GM12878 (cell line): Measurements from ENCODE around the gene SPOP. TPM values are rescaled to one million over a fixed set of nuclear protein-coding genes. Genes with fewer than 3 reads are reported as not detected.

Experiments used
- ATAC-seq: fragments of 200-7000 bp; cut with Tn5 transposase; 3 replicates; pipeline ENCODE4 v1.9.1; 2020; ENCODE audit warnings: mild to moderate bottlenecking, moderate library complexity
- BruUV-seq: library from RNA; stranded (reverse); fragments of 400-500 nt; replicated peaks from 2 replicates; lab custom pipeline; 2021; lab: Mats Ljungman, UMichigan
- CTCF ChIA-PET: fragments of 300-600 bp; sonication (Branson Sonifier 250); formaldehyde crosslinking; extraction: SDS; loops from one replicate; lab custom pipeline; 2021; ENCODE audit warnings: inconsistent platforms; lab: Yijun Ruan, JAX
- POLR2A ChIA-PET: fragments of 350-600 bp; formaldehyde crosslinking; extraction: SDS; loops from one replicate; lab custom pipeline; 2021; ENCODE audit warnings: inconsistent platforms; lab: Charles Lee
- RAD21 ChIA-PET: fragments of 300-600 bp; sonication (Branson Sonifier 250); formaldehyde crosslinking; loops from one replicate; lab custom pipeline; 2023; ENCODE audit warnings: antibody characterized with exemption; ENCODE audit not compliant: unreplicated experiment; lab: Charles Lee
- SMC1A ChIA-PET: fragments of 300-600 bp; sonication (Branson Sonifier 250); formaldehyde crosslinking; loops from one replicate; lab custom pipeline; 2023; ENCODE audit not compliant: unreplicated experiment, uncharacterized antibody; lab: Charles Lee
- DNase-seq: peaks from one replicate; pipeline ENCODE4 v3.0.0-alpha.2; 2011; ENCODE audit warnings: low read depth, low spot score
- FAIRE-seq: peaks from 3 replicates; lab custom pipeline; 2011; peaks lifted over from hg19 to GRCh38; lab: Jason Lieb, UNC
- H2AFZ ChIP-seq: 2 replicates; pipeline ENCODE4 v1.6.0; 2011; ENCODE audit warnings: low read depth, low read length, control low read depth; ENCODE audit not compliant: control insufficient read depth
- H3K27ac ChIP-seq: 2 replicates; pipeline ENCODE4 v1.5.1; 2011; ENCODE audit warnings: control low read depth; ENCODE audit not compliant: control insufficient read depth, insufficient read depth
- H3K27me3 ChIP-seq, 2 experiments: replicated peaks in 1 of 2; 2 replicates each; pipeline versions ENCODE4 v1.6.0 to v1.6.1; 2011; ENCODE audit warnings: low read length in 1 of 2; ENCODE audit not compliant: control insufficient read depth in 2 of 2, insufficient read depth in 2 of 2
- H3K36me3 ChIP-seq, 2 experiments: 2 replicates each; pipeline ENCODE4 v1.5.1; 2011; ENCODE audit warnings: low read length in 1 of 2; ENCODE audit not compliant: control insufficient read depth in 2 of 2, insufficient read depth in 2 of 2
- H3K4me1 ChIP-seq: 2 replicates; pipeline ENCODE4 v1.6.1; 2011; ENCODE audit warnings: mild to moderate bottlenecking, low read length, moderate library complexity, mixed read lengths; ENCODE audit not compliant: control insufficient read depth, insufficient read depth
- H3K4me2 ChIP-seq: 2 replicates; pipeline ENCODE4 v1.6.0; 2011; ENCODE audit warnings: control low read depth; ENCODE audit not compliant: control insufficient read depth, insufficient read depth
- H3K4me3 ChIP-seq: fragments of 200-600 bp; sonication (generic); 2 replicates; pipeline ENCODE4 v1.5.1; 2016
- H3K79me2 ChIP-seq: 2 replicates; pipeline ENCODE4 v1.6.0; 2011; ENCODE audit warnings: low read length; ENCODE audit not compliant: control insufficient read depth, insufficient read depth
- H3K9ac ChIP-seq: 2 replicates; pipeline ENCODE4 v1.8.0; 2011; ENCODE audit warnings: low read length, control low read depth, mixed read lengths; ENCODE audit not compliant: control insufficient read depth, insufficient read depth
- H3K9me3 ChIP-seq: replicated peaks from 3 replicates; pipeline ENCODE4 v1.5.1; 2011; ENCODE audit warnings: mild to moderate bottlenecking, low read length; ENCODE audit not compliant: control insufficient read depth, insufficient read depth
- H4K20me1 ChIP-seq: 2 replicates; pipeline ENCODE4 v1.6.0; 2011; ENCODE audit not compliant: control insufficient read depth, insufficient read depth
- ASH2L ChIP-seq: fragments of 300-600, 200-600 bp; sonication (generic); IDR thresholded peaks from 2 replicates; pipeline ENCODE4 v1.6.1; 2017; ENCODE audit warnings: low read depth, mild to moderate bottlenecking, borderline replicate concordance
- ATF7 ChIP-seq: fragments of 450-650 bp; IDR thresholded peaks from 2 replicates; pipeline ENCODE4 v1.6.1; 2016; ENCODE audit warnings: low read depth, mild to moderate bottlenecking
- ESRRA ChIP-seq: IDR thresholded peaks from 2 replicates; pipeline ENCODE4 v1.6.1; 2012; ENCODE audit warnings: mild to moderate bottlenecking, low read length, improper control_type of control experiment
- ETV6 ChIP-seq, 2 experiments: fragments of 450-650 bp in 1 of 2; IDR thresholded peaks in 1 of 2; conservative IDR thresholded peaks in 1 of 2; 2 replicates each; pipeline ENCODE4 v1.6.1; 2014; ENCODE audit warnings: antibody characterized with exemption in 1 of 2, borderline replicate concordance in 1 of 2, low read depth in 1 of 2, mild to moderate bottlenecking in 1 of 2, moderate library complexity in 1 of 2
- IKZF2 ChIP-seq, 2 experiments: fragments of 450-650 bp; IDR thresholded peaks; 2 replicates each; pipeline ENCODE4 v1.6.1; 2017; ENCODE audit warnings: mild to moderate bottlenecking in 2 of 2, moderate library complexity in 2 of 2
- NFIC ChIP-seq: IDR thresholded peaks from 2 replicates; pipeline ENCODE4 v1.6.1; 2012; ENCODE audit warnings: low read depth, mild to moderate bottlenecking, inconsistent platforms, low read length, moderate library complexity
- NR2C1 ChIP-seq: fragments of 450-650 bp; IDR thresholded peaks from 2 replicates; pipeline ENCODE4 v1.6.1; 2017; ENCODE audit warnings: antibody characterized with exemption, mild to moderate bottlenecking, moderate library complexity
- POLR2AphosphoS2 ChIP-seq: IDR thresholded peaks from 2 replicates; pipeline ENCODE4 v1.6.1; 2011; ENCODE audit warnings: low read depth, mild to moderate bottlenecking, low read length, improper control_type of control experiment, moderate library complexity
- RUNX3 ChIP-seq: IDR thresholded peaks from 2 replicates; pipeline ENCODE4 v1.6.1; 2012; ENCODE audit warnings: low read length, inconsistent platforms
- SP1 ChIP-seq: IDR thresholded peaks from one replicate; pipeline ENCODE4 v1.6.1; 2011; ENCODE audit warnings: low read depth, low read length
- TCF7 ChIP-seq: IDR thresholded peaks from 2 replicates; pipeline ENCODE4 v1.6.1; 2014; ENCODE audit warnings: antibody characterized with exemption, borderline replicate concordance
- WGBS: methylation state at CpG from one replicate; pipeline ENCODE4 v1.1.6; 2016; ENCODE audit warnings: low lambda C conversion rate; ENCODE audit not compliant: insufficient replicate concordance, insufficient coverage; ENCODE audit errors: missing lambda C conversion rate; 5-methylcytosine and 5-hydroxymethylcytosine counted together
- in situ Hi-C: fragments of 300-500 bp; cut with MboI; formaldehyde crosslinking; loops from 9 replicates; pipeline ENCODE4 v1.14.3; 2018; ENCODE audit warnings: mixed read lengths
- intact Hi-C: fragments of 100-400 bp; cut with micrococcal nuclease; formaldehyde crosslinking; loops from one replicate; pipeline ENCODE4 v1.14.2; 2022; ENCODE audit not compliant: unreplicated experiment
- polyA plus RNA-seq, 11 experiments: library from polyadenylated mRNA; depleted of rRNA in 4 of 11; unstranded in 6 of 11; stranded (reverse) in 5 of 11; fragments of >200 nt; fragmentation: Nextera tagmentation in 4 of 11; fragmentation: Illumina TruSeq in 1 of 11; extraction: Ambion mirVana in 4 of 11; extraction: Trizol in 1 of 11; gene quantifications; 1 replicate in 1 of 11; 2 replicates in 10 of 11; pipeline versions ENCODE4 v1.2.1 to v1.2.3, GENCODE V29; 2011 to 2016; ENCODE audit warnings: inconsistent platforms in 2 of 11, missing spikeins in 2 of 11, low read depth in 1 of 11
- total RNA-seq, 4 experiments: library from RNA; depleted of rRNA in 3 of 4; stranded (reverse); fragments of >200 nt in 3 of 4; fragmentation: Illumina TruSeq in 1 of 4; extraction: Trizol in 1 of 4; gene quantifications; 2 replicates each; pipeline versions ENCODE4 v1.2.1 to v1.2.3, GENCODE V29; 2013 to 2021
- TF ChIP-seq, protein P1 (sequence below): IDR thresholded peaks from 2 replicates; pipeline ENCODE4 v1.6.1; 2011; ENCODE audit warnings: low read depth, mild to moderate bottlenecking, low read length, moderate library complexity, borderline replicate concordance; ENCODE audit errors: extremely low read depth
- TF ChIP-seq, protein P2 (sequence below): fragments of 450-650 bp; IDR thresholded peaks from 2 replicates; pipeline ENCODE4 v1.6.1; 2017; ENCODE audit warnings: mild to moderate bottlenecking, moderate library complexity
- TF ChIP-seq, protein P3 (sequence below): fragments of 450-650 bp; IDR thresholded peaks from 2 replicates; pipeline ENCODE4 v1.6.1; 2018; ENCODE audit warnings: borderline replicate concordance, mild to moderate bottlenecking; ENCODE audit not compliant: partially characterized antibody
- TF ChIP-seq, protein P4 (sequence below): fragments of 450-650 bp; conservative IDR thresholded peaks from 2 replicates; pipeline ENCODE4 v1.6.1; 2017; ENCODE audit warnings: mild to moderate bottlenecking, moderate library complexity

The SPOP gene
- total and polyA plus RNA-seq, 10 of the 15 experiments (the other 5 are each of a cell fraction or from before 2014, with no cell fraction given), result 35.1 to 80.4 (median 44.7) TPM

DNA sequence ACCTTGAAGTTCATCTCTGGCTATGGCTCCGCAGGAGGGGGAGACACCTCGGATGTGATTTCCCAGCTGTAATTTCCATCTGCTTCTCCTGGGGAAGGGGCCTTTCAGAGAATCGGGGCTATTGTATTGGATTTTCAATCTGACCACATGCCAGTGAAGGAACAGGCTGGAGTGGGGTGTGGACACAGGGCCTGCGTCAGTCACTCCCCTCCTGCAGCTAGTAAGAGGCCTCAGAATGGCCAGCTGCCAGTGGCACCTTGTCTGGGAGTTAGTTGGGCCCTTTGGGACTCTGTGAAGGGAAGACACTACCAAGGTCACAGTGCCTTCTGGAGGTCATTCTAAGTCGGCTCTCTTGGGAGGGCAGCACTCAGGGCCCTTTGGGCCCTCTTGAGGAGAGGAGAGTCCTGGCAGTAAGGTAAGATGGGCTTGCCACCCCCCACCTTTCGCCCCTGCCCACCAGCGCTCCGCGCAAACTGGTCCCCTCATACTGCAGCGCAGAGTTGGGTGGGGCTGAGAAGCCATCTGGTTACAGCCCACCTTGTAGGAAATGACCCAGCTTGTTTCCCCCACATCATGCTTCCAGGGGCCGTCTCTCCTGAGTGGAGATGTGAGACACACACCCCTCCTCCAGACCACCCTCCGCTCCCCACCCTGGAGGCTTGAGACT is 96.8 kb downstream of the SPOP start:
- Histone ChIP-seq H4K20me1 (no peaks in the 10 kb centered on the region), H3K27me3 (peaks cover under 1 to 5% of the 10 kb centered on the region in 2 experiments; a peak in 3 of 4 replicates), H3K27ac (no peak overlapping the region), H3K4me2 (no peak overlapping the region), H3K79me2 (no peaks in the 10 kb centered on the region), H3K4me3 (no peak overlapping the region), H3K9ac (no peak overlapping the region), H2AFZ (no peak overlapping the region), H3K9me3 (no peaks in the 10 kb centered on the region), H3K36me3 (no peaks in the 10 kb centered on the region), H3K4me1 (no peaks in the 10 kb centered on the region; the same call in 1 of the 2 replicates)
- 64% methylated on average over 12 of the region's 12 CpGs for WGBS
- FAIRE-seq (no peak), DNase-seq (no peak), ATAC-seq (no peak)
- ChIA-PET SMC1A (interaction anchor here (1.1 to 2.6 kb wide), 2 partner anchors 115 to 118 kb away, joined by 3 to 11 read pairs; no protein-coding TSS in a partner anchor), POLR2A (no interaction called here), RAD21 (no interaction called here), CTCF (interaction anchor here (17.8 kb wide), 1 partner anchor 115 kb away, joined by 483 read pairs; no protein-coding TSS in a partner anchor)
- BruUV-seq, result no TSS peak
- in situ Hi-C loops (no loop called here), intact Hi-C loops (no loop called here)
- TF ChIP-seq POLR2AphosphoS2 (no peak), ATF7 (no peak), ETV6 (conservative IDR thresholded peaks at IDR 0.05 in 1 of 2, IDR thresholded peaks at IDR 0.05 in 1 of 2; ENCODE audit: borderline replicate concordance in 1 of 2, low read depth in 1 of 2) (no peak), TCF7 (no peak), IKZF2 (IDR thresholded peaks at IDR 0.05) (no peak), SP1 (no peak), RUNX3 (no peak), ESRRA (no peak), NFIC (no peak), ASH2L (no peak), NR2C1 (no peak)
- TF ChIP-seq, protein P1, sequence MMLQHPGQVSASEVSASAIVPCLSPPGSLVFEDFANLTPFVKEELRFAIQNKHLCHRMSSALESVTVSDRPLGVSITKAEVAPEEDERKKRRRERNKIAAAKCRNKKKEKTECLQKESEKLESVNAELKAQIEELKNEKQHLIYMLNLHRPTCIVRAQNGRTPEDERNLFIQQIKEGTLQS, result no peak
- TF ChIP-seq, protein P2, sequence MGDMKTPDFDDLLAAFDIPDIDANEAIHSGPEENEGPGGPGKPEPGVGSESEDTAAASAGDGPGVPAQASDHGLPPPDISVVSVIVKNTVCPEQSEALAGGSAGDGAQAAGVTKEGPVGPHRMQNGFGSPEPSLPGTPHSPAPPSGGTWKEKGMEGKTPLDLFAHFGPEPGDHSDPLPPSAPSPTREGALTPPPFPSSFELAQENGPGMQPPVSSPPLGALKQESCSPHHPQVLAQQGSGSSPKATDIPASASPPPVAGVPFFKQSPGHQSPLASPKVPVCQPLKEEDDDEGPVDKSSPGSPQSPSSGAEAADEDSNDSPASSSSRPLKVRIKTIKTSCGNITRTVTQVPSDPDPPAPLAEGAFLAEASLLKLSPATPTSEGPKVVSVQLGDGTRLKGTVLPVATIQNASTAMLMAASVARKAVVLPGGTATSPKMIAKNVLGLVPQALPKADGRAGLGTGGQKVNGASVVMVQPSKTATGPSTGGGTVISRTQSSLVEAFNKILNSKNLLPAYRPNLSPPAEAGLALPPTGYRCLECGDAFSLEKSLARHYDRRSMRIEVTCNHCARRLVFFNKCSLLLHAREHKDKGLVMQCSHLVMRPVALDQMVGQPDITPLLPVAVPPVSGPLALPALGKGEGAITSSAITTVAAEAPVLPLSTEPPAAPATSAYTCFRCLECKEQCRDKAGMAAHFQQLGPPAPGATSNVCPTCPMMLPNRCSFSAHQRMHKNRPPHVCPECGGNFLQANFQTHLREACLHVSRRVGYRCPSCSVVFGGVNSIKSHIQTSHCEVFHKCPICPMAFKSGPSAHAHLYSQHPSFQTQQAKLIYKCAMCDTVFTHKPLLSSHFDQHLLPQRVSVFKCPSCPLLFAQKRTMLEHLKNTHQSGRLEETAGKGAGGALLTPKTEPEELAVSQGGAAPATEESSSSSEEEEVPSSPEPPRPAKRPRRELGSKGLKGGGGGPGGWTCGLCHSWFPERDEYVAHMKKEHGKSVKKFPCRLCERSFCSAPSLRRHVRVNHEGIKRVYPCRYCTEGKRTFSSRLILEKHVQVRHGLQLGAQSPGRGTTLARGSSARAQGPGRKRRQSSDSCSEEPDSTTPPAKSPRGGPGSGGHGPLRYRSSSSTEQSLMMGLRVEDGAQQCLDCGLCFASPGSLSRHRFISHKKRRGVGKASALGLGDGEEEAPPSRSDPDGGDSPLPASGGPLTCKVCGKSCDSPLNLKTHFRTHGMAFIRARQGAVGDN, result no peak
- TF ChIP-seq, protein P3, sequence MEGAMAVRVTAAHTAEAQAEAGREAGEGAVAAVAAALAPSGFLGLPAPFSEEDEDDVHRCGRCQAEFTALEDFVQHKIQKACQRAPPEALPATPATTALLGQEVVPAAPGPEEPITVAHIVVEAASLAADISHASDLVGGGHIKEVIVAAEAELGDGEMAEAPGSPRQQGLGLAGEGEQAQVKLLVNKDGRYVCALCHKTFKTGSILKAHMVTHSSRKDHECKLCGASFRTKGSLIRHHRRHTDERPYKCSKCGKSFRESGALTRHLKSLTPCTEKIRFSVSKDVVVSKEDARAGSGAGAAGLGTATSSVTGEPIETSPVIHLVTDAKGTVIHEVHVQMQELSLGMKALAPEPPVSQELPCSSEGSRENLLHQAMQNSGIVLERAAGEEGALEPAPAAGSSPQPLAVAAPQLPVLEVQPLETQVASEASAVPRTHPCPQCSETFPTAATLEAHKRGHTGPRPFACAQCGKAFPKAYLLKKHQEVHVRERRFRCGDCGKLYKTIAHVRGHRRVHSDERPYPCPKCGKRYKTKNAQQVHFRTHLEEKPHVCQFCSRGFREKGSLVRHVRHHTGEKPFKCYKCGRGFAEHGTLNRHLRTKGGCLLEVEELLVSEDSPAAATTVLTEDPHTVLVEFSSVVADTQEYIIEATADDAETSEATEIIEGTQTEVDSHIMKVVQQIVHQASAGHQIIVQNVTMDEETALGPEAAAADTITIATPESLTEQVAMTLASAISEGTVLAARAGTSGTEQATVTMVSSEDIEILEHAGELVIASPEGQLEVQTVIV, result no peak
- TF ChIP-seq, protein P4, sequence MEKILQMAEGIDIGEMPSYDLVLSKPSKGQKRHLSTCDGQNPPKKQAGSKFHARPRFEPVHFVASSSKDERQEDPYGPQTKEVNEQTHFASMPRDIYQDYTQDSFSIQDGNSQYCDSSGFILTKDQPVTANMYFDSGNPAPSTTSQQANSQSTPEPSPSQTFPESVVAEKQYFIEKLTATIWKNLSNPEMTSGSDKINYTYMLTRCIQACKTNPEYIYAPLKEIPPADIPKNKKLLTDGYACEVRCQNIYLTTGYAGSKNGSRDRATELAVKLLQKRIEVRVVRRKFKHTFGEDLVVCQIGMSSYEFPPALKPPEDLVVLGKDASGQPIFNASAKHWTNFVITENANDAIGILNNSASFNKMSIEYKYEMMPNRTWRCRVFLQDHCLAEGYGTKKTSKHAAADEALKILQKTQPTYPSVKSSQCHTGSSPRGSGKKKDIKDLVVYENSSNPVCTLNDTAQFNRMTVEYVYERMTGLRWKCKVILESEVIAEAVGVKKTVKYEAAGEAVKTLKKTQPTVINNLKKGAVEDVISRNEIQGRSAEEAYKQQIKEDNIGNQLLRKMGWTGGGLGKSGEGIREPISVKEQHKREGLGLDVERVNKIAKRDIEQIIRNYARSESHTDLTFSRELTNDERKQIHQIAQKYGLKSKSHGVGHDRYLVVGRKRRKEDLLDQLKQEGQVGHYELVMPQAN, result no peak
